HS-27A (cell line): ENCODE results near the gene WDR49.

ENCODE experiments used
- DNase-seq: peaks from one replicate; pipeline ENCODE4 v3.0.0-alpha.2; 2012; ENCODE audit warnings: low read depth, missing footprints

The WDR49 gene

DNA sequence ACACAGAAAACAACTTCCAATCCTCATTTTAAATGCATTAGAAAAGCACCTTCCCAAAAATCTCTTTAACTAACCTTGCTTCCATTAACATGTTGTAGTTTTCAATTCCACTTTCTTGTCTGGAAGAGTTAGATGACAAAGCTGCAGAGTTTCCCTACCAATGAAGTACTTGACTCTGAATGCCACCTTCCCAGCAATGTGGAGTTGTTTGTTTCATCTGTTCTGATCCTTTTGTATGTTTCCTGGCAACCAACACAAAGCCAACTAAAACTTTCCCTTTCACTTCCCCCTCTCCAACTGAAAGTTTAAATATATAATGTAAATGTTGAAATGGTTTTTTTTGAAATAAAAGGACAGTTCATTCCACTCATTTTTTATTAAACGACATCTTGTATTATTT, at the start of gene WDR49:
Gene WDR49, minus strand, starts transcription at position 183 of the 400 bp plus-strand sequence. CDS start 517 bp downstream, outside the sequence.
- DNase-seq: no peak

DNA sequence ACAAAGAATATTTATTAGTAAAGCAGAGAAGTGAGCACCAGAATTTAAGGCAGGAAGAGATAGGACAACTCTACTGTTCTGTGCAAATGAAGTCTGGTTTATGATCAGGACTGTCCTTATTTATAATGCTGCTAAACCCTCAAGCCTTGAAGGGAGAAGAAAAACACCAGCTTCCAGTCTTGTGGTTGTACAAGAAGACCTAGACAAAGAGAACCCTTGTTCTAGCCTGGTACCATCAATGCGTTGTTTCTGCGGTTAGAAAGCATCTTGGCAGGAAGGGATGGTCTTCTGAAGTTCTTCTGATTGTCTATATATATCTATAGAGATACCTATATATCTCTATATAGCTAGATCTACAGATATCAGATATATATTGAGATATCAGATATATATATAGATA, 47.2 kb upstream of the WDR49 start:
- no peak for DNase-seq

DNA sequence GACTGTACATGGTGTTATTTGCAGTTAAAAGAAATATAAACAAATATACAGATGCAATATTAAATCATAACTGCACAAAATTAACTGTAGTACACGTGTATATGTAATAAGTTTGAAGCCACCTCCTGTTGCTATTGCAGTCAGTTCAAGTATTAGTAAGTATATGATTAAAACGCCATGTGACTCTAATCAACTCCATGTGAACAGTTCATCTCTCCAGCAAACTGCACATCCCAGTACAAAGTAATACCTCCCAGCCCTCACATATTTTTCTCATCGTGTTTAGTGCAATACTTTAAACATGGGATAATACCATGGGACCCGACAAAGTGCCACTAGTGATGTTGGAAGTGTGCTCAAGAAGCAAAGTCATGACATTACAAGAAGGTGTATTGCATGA, 46.3 kb upstream of the WDR49 start:
- no peak for DNase-seq

DNA sequence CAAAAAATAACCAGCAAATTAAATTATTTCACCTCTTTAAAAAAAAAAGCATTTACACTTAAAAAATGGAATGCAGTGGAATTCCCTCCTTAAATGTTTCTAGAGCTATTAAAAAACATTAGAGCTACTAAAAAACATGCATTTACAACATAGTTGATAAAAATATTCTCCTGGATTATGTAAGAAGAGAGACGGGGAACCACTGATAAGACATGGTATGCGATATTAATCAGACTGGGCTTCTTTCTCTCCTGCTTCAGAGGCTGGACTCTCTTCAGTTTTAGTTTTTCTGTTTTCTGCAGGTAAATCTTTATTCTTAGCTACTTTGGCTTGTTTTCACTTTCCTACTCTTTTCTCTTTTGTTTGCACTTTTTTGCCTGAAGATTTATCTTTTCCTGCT, 40.4 kb upstream of the WDR49 start:
- no peak for DNase-seq

DNA sequence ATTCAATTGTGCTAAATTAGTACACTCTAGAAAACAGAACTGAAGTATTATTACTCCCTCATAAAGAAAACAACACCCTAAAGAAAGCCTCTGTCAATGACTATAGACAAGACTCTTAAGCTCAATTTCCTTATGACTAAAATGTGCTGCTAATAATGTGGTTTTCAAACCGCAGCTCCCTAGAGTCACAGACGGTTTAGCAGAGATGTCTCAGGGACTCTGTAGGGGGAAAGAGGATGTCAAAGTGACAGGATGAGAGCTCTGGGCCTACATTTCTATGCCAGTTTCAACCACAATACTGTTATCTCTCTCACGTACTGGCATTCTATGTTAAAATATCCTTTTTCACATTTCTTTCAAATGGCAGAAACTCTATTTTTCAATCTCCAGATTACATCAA, 37.6 kb upstream of the WDR49 start:
- DNase-seq: no peak

DNA sequence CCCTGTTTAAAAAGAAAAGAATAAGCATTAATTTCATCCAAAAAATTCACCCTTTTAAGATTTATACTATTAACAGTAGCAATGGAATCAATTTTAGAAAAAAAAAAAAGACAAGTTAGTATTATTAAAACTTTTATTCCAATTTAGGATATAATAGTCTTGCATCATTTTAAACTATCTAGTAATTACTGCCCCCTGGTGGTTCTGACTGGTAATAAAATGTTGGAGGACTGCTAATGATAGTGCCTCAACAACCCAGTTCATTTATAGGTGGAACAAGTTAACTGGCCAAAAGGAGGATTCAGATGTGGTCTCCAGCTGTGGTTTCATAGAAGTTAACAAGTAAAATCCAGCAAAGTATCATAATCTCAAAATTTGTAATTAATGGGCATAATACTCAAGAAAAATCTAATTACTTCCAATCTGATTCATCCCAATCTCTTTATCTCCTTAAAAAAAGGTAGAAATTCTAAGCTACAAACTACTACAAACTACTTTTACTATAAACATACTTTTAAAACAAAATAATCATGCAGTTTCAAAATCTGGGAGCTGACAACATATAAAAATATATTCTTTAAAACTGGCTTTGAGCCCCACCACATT, 30.7 kb upstream of the WDR49 start:
- DNase-seq: peak; percentile 24

DNA sequence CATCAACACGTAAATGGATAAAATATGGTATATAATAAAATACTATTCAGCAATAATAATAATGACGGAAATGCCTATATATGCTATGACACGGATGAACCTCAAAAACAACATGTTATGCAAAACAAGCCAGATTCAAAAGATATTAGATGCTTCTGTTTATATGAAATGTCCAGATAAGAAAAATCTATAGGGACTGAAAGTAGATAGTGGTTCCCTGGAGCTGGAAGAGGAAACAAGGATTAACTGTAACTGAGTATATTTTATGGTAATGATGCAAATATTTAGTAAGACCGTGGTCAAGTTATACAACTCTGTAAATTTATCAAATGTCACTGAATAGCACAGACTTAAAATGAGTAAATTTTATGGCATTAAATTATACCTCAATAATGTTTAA, 25.8 kb upstream of the WDR49 start:
- no peak for DNase-seq

DNA sequence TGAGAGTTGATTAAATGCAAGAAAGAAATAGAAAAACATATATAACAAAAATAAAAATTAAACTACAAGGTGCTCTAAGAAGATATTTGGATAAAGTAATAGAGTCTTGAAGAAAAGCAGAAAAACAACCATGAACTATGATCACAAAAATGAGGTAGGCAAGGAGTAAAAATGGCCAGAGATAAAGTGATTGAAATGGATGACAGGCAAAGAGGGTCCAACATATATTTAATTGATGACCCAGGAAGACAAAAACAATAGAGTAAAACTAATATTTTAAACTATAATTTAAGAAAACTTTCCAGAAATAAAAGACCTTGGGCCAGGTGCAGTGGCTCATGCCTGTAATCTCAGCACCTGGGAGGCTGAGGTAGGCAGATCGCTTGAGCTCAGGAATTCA, 22.1 kb upstream of the WDR49 start:
- DNase-seq: no peak

DNA sequence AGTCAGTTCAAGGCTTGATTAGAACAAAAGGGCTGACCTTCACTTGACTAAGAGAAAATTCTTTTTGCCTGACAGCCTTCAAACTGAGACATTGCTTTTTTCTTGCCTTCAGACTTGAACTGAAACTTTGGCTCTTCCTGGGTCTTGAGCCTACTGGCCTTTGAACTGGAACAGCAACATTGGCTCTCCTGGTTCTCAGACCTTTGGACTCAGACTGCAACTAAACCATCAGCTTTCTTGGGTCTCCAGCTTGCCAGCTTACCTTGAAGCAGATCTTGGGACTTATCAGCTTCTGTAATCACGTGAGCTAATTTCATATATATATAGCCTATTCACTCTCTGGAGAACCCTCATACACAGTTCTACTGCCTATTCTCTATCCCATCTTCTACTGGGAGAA, 19.5 kb upstream of the WDR49 start:
- no peak for DNase-seq

DNA sequence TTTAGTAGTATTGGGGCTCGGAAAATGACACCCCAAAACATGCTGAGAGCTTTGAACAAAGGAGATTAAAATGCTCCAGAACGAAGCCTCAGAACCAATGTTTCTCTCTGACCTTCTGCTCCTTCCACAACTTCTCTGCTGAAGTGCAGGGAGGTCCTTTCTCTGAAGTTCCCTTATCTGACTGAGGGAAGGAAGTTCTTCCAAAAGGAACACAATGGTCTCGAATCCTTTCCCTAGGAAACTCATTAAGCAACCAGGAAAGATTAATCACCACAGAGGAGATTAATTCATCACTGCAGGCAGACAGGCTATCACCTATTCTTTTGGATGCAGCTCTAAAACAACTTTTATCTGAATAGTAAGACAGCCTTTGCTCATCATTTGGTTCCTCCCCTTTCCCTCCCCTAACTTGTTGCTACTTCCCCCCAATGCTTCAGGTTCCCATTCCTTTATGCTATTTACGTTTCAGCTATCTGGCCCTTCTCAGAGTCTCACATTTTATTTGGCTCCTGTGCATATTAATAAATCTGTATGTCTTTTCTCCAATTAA, 18.2 kb upstream of the WDR49 start:
- DNase-seq: no peak

DNA sequence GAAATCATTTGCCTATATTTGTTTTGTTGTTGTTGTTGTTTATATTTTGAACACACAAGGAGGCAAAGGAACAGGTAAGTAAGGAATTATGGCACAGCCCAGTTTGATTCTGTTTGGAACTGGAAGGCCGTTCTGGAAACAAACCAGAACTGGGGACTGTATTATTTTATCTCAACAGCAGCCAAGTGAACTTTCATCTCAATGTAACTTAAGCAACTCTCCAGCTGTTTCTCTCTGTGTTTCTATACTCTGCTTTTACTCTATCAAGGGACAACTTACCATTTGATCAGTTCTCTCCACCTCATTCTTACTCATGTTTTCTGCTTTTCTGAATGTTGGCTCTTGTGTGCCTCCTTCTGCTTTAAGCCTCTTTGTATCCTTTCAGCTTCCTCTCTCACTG, 16.0 kb upstream of the WDR49 start:
- DNase-seq: no peak

DNA sequence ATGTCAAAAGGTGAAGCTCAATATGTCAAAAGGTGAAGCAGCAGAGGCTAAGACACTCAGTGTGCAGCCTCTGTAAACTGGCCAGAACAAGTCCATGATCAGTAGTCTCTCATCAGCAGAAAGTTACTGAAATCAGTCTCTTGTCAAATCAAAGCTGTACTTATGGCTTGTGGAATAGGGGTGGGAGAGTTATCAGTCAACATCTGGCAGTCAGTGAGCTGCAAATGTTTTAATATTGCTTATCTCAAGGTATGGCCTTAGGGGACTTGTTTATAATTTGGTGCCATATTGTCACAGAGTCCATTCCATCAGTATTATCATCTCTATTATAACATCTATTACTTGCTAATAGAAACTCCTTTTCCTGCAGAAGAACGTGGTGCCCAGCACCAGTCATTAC, 14.9 kb upstream of the WDR49 start:
- DNase-seq: no peak

DNA sequence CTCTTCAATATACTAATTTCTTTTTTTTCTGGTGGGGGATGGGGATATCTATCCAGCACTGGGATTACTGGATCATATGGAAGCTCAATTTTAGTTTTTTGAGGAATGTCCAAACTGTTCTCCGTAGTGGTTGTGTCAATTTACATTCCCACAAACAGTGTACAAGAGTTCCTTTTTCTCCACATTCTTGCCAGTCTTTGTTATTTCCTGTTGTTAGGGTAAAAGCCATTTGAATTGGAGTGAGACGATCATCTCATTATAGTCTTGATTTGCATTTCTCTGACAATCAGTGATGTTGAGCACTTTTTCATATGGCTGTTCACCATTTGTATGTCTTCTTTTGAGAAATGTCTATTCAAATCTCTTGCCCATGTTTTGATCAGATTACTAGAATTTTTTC, 12.8 kb upstream of the WDR49 start:
- DNase-seq: no peak

DNA sequence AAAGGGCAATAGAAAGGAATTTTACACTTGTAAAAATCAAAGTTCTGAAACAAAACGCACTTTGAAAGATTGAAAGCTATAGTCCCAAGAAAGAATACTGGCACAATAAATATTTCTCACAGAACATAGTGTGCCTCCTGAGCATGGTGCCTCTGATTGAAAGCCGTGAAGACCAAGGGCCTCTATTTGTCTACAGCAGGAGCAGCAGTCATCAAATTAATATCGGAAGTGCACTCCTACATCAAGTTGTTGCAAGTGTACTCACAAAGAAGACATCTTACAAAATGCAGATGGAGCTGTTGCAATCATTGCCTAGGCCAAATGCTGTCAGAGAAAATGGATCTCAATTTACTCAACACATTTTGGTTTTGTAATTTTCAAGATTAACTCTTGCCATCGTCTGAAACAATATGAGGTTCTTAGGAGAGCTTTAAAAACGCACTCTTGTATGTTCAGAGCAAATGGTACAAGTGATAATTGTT, 9.2 kb upstream of the WDR49 start:
- no peak for DNase-seq

DNA sequence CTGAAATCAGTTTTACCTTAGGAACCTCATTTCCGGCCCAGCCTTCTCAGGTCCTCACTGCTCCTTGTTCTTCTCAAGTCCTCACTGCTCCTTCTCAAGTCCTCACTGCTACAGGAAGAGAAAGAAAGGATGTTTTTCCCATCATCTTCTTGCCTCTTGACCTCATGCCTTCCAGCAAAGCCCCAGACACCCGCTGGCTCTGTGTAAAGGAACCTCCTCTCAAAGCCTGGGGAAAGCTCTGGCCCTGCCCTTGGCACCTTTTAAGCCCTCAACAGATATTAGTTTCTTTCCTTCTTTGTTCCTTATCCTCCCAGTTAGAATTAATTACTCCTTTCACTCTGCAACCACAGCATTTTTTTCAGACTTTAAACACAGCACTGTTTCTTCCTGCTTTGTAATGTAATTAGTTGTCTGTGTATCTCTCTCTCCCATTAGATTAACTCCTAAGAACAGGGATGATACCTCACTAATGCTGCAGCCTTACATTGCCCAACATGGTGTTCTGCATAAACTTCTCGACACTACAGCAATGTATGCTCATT, 4.0 kb upstream of the WDR49 start:
- DNase-seq: no peak

DNA sequence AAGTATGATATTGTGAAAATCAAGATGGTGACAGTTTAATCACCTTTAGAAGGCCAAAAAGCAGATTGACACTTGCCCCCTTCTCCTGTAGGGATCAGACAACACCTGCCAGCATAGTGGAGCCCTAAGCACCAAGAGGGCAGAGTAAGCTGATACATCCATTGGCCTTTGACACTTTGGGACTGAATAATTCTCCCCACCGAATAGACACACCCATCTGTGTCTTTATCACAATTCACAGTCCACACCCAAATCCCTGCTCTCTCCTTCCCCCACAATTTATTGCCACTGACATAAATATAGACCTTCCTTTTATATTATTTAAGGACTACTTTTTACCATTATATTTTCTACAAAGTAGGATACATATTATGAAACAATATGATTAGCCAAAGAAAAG, 3.1 kb upstream of the WDR49 start:
- no peak for DNase-seq

DNA sequence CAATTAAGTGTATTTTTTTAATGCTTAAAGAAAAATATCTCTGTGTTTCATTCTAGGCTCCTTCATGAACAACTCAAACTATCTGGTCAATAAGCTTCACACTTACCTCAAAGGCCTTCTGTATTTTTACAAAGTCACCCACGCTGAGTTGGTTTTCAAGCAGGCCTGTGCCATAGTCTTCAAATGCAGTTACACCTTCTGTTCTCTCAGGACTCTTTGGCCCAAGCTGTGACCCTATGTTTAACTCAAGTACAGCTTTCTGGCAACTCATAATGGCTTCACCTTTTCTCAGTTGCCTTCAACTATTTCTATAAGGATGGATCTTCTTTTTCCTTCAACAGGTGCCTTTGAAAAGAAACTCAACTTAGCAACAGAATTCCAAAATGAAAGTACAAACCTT, 587 bp downstream of the WDR49 start:
- DNase-seq: no peak

DNA sequence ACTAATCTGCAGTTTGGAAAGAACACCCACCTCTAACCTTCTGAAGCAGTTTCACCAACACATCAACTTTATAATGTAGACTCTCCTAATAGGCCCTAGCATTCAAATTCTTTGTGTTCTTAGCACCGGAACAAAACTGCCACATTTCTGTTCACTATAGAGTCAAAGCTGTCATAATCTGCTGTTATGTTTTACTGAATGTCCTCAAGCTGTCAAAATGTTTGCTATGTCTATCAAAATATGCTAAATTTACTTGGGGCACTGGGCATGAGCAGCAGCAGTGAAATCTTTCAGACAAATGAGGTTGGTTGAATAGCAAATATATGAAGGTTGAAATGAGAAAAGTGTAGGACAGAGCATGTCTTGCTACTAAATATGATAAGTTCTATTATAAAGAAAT, 1.9 kb downstream of the WDR49 start:
- no peak for DNase-seq

DNA sequence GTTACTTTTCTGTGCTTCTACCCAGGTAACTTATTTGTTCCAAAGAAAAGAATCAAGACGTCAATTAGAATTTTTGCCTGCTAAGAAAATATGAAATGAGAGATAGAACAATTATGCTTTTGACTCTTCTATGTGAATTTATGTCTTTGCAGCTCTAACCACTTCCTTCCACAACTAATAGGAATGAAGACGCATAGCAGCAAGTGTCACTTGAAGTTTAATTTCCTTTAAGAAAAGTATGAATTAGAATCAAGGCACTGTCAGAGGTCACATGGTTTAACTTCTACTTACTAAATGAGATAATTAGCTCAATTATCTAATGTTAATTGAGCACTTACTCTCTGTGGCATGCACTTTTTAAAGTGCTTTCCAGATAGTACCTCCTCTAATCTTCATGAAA, 3.3 kb downstream of the WDR49 start:
- DNase-seq: no peak

DNA sequence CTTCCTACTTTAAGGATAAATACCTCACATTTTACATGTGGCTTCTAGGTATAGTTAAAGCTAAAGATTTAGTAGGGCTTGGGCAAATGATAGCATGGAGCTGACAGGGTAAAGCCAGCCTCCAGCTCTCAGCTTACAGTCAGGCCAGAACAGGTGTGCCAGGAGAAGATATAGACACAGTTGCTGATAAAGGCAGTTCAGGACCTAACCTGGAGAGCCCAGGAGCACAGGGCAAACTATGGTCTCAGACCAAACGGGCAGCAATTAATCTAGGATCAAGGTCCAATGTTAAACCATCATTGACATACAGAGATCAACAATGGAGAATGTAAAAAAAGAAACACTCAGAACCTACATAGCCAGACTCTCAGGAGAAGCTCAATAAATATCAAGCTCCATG, 4.0 kb downstream of the WDR49 start:
- no peak for DNase-seq

DNA sequence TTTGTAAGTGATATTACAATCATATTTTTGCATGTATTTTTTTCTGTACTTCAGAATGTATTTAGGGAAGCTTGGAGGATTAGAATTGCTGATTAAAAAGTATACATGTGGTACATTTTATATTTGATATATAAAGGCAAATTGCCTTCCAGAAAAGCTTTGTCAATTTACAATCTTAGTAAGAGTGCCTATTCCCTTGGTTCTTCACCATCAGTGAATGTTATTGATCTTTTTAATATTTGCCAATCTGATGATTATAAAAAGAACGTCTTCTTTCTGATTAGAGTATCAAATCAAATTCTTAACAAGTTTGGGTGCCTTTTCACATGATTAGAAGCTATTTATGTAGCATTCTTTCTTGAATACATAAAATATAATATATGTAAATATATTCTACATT, 9.1 kb downstream of the WDR49 start:
- DNase-seq: no peak

DNA sequence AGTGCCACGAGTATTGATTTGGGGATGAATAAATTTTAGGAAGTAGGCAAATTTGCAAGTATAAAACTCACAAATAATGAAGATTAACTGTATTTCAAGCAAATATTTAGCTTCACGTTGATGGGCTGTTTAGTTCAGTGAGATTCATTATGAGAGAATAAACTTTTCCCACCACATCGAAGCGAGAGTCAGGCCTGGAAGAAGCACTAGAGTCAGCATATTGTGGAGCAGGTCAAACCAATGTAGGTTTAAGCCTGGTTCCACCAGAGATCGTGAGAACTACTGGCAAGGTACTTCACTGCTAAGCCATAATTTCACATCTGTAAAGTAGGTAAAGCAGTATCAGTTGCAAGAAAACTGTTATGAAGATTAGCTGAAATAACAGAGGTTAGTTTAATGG, 22.3 kb downstream of the WDR49 start:
- DNase-seq: no peak

DNA sequence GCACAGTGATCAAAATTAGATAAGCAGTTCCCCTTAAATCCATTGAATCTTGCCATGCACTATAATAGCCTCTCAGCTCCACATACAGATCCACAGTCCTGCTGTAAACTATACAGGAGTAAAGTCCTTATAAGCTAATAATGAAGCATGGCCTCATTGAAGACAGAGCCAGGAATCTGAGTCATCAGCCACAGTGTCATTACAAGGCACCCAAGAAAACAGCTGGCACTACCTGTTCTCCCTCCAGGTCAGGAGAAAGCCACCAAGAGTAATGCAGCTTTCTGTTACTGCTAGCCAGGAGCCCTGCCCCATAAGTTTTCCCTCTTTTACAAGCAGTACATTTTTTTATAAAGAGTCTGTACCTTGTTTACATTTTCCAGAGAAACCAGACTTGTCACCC, 27.3 kb downstream of the WDR49 start:
- no peak for DNase-seq

DNA sequence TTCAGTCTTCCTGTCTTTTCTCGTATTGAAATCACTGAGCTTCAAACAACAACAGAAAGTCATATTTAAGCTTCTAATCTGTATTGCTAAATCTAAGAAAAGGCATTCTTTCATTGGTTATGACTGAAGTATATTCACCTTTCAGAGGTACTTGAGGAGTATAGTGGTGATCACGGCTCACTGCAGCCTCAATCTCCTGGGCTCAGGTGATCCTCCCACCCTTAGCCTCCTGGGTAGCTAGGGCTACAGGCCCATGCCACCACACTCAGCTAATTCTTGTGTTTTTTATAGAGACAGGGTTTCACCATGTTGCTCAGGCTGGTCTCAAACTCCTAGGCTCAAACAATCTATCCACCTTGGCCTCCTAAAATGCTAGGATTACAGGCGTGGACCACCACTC, 38.7 kb downstream of the WDR49 start:
- no peak for DNase-seq
